HG03066 (cell line): ENCODE results near the gene TXNDC11.

Experiments used
- ATAC-seq: cut with Tn5 transposase; IDR thresholded peaks from one replicate; pipeline ENCODE4 v1.9.1; 2021; ENCODE audit warnings: low read depth; ENCODE audit not compliant: unreplicated experiment

The TXNDC11 gene

GRCh38 chr16:11677451-11677951 lies 65.2 kb downstream of the TXNDC11 start:
- no peak for ATAC-seq

- ATAC-seq, result no peak
These were observed 65.9 kb downstream of the TXNDC11 start for GRCh38 chr16:11676799-11677198.

- no peak for ATAC-seq
These were observed 66.8 kb downstream of the TXNDC11 start for GRCh38 chr16:11675561-11676511.

GRCh38 chr16:11674818-11675560 lies 67.7 kb downstream of the TXNDC11 start:
- ATAC-seq, result no peak

GRCh38 chr16:11674001-11674817 lies 68.4 kb downstream of the TXNDC11 start:
- no peak for ATAC-seq

- ATAC-seq, result no peak
These were observed 69.3 kb downstream of the TXNDC11 start for GRCh38 chr16:11673091-11674000.

- ATAC-seq, result no peak
These were observed 70.2 kb downstream of the TXNDC11 start for GRCh38 chr16:11672206-11673090.

GRCh38 chr16:11671676-11672075 lies 71.0 kb downstream of the TXNDC11 start:
- no peak for ATAC-seq

- ATAC-seq, result no peak
These were observed 71.4 kb downstream of the TXNDC11 start for GRCh38 chr16:11671271-11671670.

GRCh38 chr16:11670171-11671131 lies 72.2 kb downstream of the TXNDC11 start:
- no peak for ATAC-seq

- no peak for ATAC-seq
These were observed 73.1 kb downstream of the TXNDC11 start for GRCh38 chr16:11669380-11670146.

GRCh38 chr16:11668623-11669379 lies 73.9 kb downstream of the TXNDC11 start:
- ATAC-seq, result no peak

GRCh38 chr16:11667824-11668622 lies 74.6 kb downstream of the TXNDC11 start, which contains the start of gene SNN:
Gene SNN (plus strand): TSS chr16:11668455. CDS start chr16:11676060, 7,605 bp downstream.
- ATAC-seq, result peak; percentile 42

- ATAC-seq, result no peak
These were observed 75.3 kb downstream of the TXNDC11 start for GRCh38 chr16:11667221-11667823.
